GM18502 (cell line): ENCODE results near the gene OTUB2.
"Not testable (repeated sequence)": the region's sequence is repeated elsewhere in the genome, so short reads cannot be mapped to it uniquely, and the experiment has no call there.

Source experiments
- ATAC-seq: cut with Tn5 transposase; IDR thresholded peaks from one replicate; pipeline ENCODE4 v1.9.1; 2021; ENCODE audit warnings: mild to moderate bottlenecking; ENCODE audit not compliant: unreplicated experiment, poor library complexity

Gene OTUB2

DNA sequence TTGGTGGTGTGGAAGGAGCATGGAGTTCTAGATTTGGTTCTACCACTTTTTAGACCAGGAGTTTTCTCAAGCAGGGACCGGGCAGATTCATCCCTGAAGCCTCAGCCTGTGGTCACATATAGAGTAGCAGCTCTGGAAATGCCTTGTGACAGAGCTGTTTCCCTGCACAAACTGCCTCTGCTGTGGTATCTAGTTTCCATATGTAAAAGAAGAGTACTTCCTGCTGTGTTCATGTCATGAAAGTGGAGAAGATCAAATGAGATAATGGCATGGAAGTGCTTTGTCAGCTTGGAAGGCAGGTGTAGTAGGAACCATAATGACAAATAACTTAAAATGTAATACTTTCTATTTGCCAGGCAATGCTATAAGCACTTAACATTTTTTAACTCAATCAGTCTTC is 26.1 kb downstream of the OTUB2 start:
- no peak for ATAC-seq

- ATAC-seq = no peak
Measured at GRCh38 chr14:94052662-94053061, 26.5 kb downstream of the OTUB2 start.

DNA sequence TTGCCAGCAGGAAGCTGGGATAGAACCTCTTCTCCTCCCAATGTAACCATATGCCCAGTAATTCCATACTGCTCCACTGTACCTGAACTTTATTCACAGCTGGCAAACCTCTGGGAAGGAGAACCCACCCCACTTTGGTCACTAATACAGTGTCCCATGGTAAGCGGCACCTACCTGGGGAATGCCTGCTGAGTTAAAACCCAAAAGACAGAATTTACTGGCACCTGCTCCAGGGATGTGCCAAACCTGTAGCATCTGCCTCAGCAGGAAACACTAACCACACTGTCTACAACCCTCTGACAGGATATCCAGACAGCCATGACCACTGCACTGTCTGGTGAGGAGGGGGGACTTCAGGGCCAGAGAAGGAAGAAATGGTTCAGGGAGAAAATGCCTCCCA is 28.3 kb downstream of the OTUB2 start:
- no peak for ATAC-seq

DNA sequence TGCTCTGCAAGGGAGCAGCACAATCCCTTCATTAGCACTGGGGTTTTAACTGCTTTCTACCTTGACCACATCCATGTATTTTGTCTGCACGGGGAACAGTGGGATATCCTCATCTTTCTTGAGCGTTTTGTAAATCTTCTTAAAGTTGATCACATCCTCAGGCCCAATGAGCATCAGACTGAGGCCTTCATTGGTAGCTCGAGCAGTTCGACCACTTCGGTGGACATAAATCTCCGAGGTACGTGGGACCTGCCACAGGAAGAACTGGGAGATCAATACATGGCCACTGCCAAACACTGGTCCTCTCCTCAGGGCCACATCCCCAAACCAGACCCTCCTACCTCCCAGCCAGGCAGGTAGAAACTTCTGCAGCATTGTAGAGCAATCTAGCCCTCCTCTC is 28.8 kb downstream of the OTUB2 start:
- ATAC-seq = no peak

GRCh38 chr14:94056579-94057308 is 30.6 kb downstream of the OTUB2 start:
- peak; percentile 83 for ATAC-seq

DNA sequence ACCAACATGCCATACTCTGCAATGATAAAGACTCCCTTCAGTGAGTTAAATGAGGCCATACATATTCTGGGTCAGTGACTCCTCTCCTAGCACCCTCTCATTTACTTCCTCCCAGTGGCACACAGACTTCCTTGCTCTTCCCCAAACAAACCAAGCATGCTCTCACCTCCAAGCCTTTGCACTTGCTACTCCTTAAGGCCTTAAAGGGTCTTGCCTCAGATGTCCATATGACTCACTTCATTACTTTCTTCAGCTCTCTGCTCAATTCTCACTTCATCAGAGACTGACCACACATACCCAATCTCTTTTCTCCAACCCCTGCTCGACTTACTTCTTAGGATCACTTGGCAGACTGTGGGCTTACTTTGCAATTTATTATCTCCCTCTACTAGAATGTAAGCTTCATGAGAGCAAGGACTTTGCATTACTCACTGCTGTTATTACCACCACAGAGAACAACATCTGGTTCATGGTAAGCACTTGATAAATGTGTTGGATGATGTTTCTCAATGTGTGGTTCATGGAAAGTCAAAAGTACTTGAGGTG is 32.1 kb downstream of the OTUB2 start:
- ATAC-seq = no peak

GRCh38 chr14:94058674-94059138 is 32.6 kb downstream of the OTUB2 start:
- no peak for ATAC-seq

GRCh38 chr14:94059998-94060397 is 33.9 kb downstream of the OTUB2 start:
- no peak for ATAC-seq

DNA sequence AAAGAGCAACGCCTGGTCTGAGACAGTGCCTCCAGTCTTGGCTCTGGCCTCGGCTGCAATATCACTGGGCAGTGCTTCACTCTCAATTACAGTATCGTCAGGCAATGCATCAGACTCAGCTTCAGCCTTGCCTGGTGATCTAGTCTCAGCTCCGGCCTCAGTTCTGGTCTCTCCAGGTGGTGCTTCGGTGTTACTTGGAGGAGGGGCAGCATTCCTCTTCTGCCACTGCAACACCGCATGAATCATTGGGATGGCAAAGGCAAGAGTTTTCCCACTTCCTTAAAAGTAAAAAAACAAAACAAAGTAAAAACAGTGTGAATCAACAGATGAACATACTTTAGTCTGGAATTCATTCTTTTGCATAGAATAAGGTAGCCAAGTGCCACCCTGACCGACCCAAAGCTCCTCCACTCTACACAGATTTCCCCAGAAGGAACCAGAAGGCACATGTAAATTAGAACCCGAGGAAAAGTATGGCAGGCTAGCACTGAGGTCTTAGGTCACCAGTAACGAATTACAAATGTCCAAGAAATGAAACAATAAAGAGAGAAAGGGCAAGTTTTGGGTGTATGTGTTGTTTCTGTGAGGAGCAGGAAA is 36.3 kb downstream of the OTUB2 start:
- no peak for ATAC-seq

- no peak for ATAC-seq
Measured at GRCh38 chr14:94066089-94066676, 40.0 kb downstream of the OTUB2 start.

DNA sequence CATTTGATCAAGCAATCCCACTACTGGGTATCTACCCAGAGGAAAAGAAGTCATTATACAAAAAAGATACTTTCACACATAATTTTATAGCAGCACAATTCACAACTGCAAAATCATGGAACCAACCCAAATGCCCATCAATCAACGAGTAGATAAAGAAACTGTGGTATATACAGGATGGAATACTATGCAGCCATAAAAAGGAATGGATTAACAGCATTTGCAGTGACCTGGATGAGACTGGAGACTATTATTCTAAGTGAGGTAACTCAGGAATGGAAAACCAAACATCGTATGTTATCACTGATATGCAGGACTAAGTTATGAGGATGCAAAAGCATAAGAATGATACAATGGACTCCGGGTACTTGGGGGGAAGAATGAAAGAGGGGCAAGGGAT is 45.9 kb downstream of the OTUB2 start:
- ATAC-seq = not testable (repeated sequence)

- no peak for ATAC-seq
Measured at GRCh38 chr14:94074534-94074933, 48.4 kb downstream of the OTUB2 start.

DNA sequence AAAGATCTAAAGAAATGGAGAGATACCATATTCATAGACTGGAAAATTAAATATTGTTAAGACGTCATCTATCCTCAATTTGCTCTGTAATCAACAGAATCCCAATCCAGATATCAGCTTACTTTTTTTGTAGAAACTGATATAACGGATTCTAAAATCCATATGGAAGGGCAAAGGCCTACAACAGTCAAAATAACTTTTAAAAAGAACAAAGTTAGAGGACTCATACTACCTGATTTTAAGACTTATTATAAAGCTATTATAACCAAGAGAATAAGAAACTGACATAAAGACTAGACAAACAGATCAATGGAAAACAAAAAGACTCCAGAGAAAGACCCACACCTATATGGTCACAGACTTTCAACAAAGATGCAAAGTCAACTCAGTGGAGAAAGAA is 48.9 kb downstream of the OTUB2 start:
- no peak for ATAC-seq

DNA sequence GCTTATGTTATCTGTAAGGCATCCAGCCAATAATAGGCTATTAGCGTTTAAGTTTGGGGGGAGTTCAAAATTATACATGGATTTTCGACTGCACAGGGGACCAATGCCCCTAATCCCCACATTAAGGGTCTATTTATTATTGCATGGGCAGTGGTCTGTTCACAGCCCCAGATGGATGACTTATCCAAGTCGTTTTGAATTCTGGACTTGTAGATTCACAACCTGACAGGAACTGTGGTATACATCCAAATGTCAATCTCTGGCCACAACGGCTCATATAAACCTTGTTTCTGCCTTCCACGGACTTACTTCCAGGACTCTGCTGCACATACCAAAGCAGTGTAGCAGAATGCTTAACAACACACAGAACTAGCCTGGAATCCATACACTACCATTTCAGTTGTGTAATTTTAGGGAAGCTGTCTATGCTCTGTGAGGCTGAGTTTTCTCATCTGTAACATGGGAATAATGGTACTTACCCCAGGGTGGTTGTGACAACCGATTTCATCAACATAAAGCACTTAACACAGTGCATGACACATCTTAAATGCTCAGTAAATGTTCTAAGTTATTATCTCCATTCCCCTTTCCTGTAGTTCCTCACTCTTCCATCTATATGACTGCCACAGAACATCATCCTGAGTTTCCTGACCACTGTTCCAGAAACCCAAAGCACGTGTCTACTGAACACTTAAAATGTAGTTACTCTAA is 51.1 kb downstream of the OTUB2 start:
- ATAC-seq = no peak

- no peak for ATAC-seq
Measured at GRCh38 chr14:94077823-94078222, 51.7 kb downstream of the OTUB2 start.

- ATAC-seq = no peak
Measured at GRCh38 chr14:94079891-94080620, 53.9 kb downstream of the OTUB2 start.

GRCh38 chr14:94080621-94081385 is 54.7 kb downstream of the OTUB2 start, which contains the start of the genes DDX24 and IFI27L1:
TSS of gene DDX24 (minus strand) at chr14:94081202. CDS start at chr14:94079742, 1,460 bp downstream.
TSS of gene IFI27L1 (plus strand) at chr14:94081310. CDS start at chr14:94096938, 15,628 bp downstream.
- peak; percentile 98 for ATAC-seq

DNA sequence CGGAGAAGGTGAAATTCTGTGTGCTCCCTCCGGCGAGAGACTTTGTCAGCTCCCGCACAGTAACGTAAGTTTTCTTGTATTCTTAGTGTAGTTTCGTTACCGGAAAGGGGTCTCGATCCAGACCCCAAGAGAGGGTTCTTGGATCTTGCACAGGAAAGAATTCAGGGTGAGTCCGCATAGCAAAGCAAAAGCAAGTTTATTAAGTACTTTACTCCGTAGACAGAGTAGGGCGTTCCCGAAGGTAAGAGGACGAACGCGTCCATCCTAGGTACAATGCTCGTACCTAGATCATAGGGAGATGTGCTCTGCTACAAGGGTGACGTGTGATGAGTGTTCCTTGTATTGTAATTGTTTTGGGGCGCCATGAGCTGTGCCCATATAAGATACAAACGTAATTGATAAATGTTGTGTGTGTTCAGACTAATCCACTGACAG is 55.3 kb downstream of the OTUB2 start:
- peak; percentile 29 for ATAC-seq

DNA sequence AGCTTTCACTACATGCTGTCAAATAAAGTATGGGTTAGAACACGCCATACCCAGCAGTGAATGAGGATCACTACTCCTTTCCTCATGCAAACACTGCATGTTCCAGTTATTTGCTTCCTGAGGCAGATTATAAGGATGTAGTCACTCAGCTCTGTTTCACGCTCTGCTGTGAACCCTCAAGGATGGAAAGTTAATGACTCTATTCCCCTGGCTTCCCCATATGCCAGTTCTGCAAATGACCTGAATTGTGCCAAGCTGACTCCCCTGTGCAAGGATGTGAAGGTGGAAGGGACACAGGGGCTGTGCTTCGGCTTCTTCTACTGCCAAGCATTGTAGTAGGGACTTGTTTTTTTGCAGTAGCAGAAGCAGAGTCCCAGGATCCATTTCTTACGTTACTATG is 61.8 kb downstream of the OTUB2 start:
- no peak for ATAC-seq
